ENCODE measurements around the gene WWC1.

The WWC1 gene

GRCh38 chr5:168347368-168348083 is 56.1 kb downstream of the WWC1 start:
- in situ Hi-C loops (cut with HindIII; ENCODE audit: low sequenced_read_pairs) = no loop called here
- DNase-seq (ENCODE audit: low read depth, low spot score) = no peak
- H3K4me3 ChIP-seq (ENCODE audit: low read depth, low read length) = no peak overlapping the region
- TF ChIP-seq, protein P1, sequence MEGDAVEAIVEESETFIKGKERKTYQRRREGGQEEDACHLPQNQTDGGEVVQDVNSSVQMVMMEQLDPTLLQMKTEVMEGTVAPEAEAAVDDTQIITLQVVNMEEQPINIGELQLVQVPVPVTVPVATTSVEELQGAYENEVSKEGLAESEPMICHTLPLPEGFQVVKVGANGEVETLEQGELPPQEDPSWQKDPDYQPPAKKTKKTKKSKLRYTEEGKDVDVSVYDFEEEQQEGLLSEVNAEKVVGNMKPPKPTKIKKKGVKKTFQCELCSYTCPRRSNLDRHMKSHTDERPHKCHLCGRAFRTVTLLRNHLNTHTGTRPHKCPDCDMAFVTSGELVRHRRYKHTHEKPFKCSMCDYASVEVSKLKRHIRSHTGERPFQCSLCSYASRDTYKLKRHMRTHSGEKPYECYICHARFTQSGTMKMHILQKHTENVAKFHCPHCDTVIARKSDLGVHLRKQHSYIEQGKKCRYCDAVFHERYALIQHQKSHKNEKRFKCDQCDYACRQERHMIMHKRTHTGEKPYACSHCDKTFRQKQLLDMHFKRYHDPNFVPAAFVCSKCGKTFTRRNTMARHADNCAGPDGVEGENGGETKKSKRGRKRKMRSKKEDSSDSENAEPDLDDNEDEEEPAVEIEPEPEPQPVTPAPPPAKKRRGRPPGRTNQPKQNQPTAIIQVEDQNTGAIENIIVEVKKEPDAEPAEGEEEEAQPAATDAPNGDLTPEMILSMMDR (IDR thresholded peaks at IDR 0.05; ENCODE audit: low read depth, low read length) = no peak

DNA sequence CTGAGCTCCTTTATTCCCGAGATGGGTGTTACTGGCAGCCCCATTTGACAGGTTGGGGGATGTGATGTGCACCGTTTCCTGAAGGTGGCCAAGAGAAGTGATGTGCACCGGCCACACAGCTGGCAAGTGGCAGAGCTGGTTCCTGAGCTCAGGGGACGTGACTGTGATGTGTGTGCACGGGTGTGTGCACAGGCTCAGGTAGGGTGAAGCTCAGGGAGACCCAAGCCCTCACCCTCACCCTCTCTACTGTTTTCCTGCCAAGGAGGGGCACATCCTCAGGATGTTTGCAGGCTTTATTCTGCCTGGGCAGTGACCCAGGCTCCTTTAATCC is 56.6 kb downstream of the WWC1 start:
- in situ Hi-C loops (cut with HindIII; ENCODE audit: low sequenced_read_pairs) = no loop called here
- TF ChIP-seq, protein P1 (IDR thresholded peaks at IDR 0.05; ENCODE audit: low read depth, low read length) = no peak
- no peak for DNase-seq (ENCODE audit: low read depth, low spot score)
- no peak overlapping the region for H3K4me3 ChIP-seq (ENCODE audit: low read depth, low read length)

GRCh38 chr5:168350315-168350714 is 58.9 kb downstream of the WWC1 start:
- DNase-seq (ENCODE audit: low read depth, low spot score) = no peak

GRCh38 chr5:168353216-168353957 is 61.9 kb downstream of the WWC1 start:
- DNase-seq (ENCODE audit: low read depth, low spot score) = no peak
- in situ Hi-C loops (cut with HindIII; ENCODE audit: low sequenced_read_pairs) = no loop called here
- H3K4me3 ChIP-seq (ENCODE audit: low read depth, low read length) = no peak overlapping the region
- TF ChIP-seq, protein P1 (IDR thresholded peaks at IDR 0.05; ENCODE audit: low read depth, low read length) = no peak

More at GRCh38 chr5:168350315-168350714, 58.9 kb downstream of the WWC1 start:
- H3K4me3 ChIP-seq (ENCODE audit: low read depth, low read length) = no peak overlapping the region
- in situ Hi-C loops (cut with HindIII; ENCODE audit: low sequenced_read_pairs) = no loop called here
- TF ChIP-seq, protein P1 (IDR thresholded peaks at IDR 0.05; ENCODE audit: low read depth, low read length) = no peak

- in situ Hi-C loops (cut with HindIII; ENCODE audit: low sequenced_read_pairs) = no loop called here
- no peak overlapping the region for H3K4me3 ChIP-seq (ENCODE audit: low read depth, low read length)
- TF ChIP-seq, protein P1 (IDR thresholded peaks at IDR 0.05; ENCODE audit: low read depth, low read length) = no peak
- DNase-seq (ENCODE audit: low read depth, low spot score) = no peak
These were observed 63.0 kb downstream of the WWC1 start for GRCh38 chr5:168354397-168354796.

- in situ Hi-C loops (cut with HindIII; ENCODE audit: low sequenced_read_pairs) = no loop called here
- no peak for DNase-seq (ENCODE audit: low read depth, low spot score)
- TF ChIP-seq, protein P1 (IDR thresholded peaks at IDR 0.05; ENCODE audit: low read depth, low read length) = no peak
These were observed 64.7 kb downstream of the WWC1 start for GRCh38 chr5:168356171-168356570.

More at GRCh38 chr5:168356171-168356570, 64.7 kb downstream of the WWC1 start:
- no peak overlapping the region for H3K4me3 ChIP-seq (ENCODE audit: low read depth, low read length)

All from astrocyte of the spinal cord (primary cell).